Measurements from ENCODE around the gene PCDHB10.
"Not testable (repeated sequence)": the region's sequence is repeated elsewhere in the genome, so short reads cannot be mapped to it uniquely, and the experiment has no call there.

Gene PCDHB10

DNA sequence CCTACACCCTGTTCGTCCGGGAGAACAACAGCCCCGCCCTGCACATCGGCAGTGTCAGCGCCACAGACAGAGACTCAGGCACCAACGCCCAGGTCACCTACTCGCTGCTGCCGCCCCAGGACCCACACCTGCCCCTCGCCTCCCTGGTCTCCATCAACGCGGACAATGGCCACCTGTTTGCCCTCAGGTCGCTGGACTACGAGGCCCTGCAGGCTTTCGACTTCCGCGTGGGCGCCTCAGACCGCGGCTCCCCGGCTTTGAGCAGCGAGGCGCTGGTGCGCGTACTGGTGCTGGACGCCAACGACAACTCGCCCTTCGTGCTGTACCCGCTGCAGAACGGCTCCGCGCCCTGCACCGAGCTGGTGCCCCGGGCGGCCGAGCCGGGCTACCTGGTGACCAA is 3.5 kb upstream of the PCDHB10 start:
- DNase-seq (ENCODE audit: low spot score), result not testable (repeated sequence)

DNA sequence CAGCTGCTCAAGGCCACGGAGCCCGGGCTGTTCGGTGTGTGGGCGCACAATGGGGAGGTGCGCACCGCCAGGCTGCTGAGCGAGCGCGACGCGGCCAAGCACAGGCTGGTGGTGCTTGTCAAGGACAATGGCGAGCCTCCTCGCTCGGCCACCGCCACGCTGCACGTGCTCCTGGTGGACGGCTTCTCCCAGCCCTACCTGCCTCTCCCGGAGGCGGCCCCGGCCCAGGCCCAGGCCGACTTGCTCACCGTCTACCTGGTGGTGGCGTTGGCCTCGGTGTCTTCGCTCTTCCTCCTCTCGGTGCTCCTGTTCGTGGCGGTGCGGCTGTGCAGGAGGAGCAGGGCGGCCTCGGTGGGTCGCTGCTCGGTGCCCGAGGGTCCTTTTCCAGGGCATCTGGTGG is 3.0 kb upstream of the PCDHB10 start:
- DNase-seq (ENCODE audit: low spot score), result not testable (repeated sequence)

- not testable (repeated sequence) for DNase-seq (ENCODE audit: low spot score)
These were observed 2.2 kb downstream of the PCDHB10 start for GRCh38 chr5:141194332-141194731.

GRCh38 chr5:141196363-141196762 is 4.2 kb downstream of the PCDHB10 start:
- DNase-seq (ENCODE audit: low spot score), result no peak

- no peak for DNase-seq (ENCODE audit: low spot score)
These were observed 7.4 kb downstream of the PCDHB10 start, which contains the start of gene PCDHB11 for GRCh38 chr5:141199359-141200235. Gene PCDHB11, plus strand, starts transcription at chr5:141199627. Its CDS starts 148 bp downstream, at chr5:141199775.

DNA sequence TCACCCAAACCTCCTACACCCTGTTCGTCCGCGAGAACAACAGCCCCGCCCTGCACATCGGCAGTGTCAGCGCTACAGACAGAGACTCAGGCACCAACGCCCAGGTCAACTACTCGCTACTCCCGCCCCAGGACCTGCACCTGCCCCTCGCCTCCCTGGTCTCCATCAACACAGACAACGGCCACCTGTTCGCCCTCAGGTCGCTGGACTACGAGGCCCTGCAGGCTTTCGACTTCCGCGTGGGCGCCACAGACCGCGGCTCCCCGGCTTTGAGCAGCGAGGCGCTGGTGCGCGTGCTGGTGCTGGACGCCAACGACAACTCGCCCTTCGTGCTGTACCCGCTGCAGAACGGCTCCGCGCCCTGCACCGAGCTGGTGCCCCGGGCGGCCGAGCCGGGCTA is 9.0 kb downstream of the PCDHB10 start:
- not testable (repeated sequence) for DNase-seq (ENCODE audit: low spot score)

DNA sequence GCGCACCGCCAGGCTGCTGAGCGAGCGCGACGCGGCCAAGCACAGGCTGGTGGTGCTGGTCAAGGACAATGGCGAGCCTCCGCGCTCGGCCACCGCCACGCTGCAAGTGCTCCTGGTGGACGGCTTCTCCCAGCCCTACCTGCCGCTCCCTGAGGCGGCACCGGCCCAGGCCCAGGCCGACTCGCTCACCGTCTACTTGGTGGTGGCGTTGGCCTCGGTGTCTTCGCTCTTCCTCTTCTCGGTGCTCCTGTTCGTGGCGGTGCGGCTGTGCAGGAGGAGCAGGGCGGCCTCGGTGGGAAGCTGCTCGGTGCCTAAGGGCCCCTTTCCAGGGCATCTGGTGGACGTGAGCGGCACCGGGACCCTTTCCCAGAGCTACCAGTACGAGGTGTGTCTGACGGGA is 9.5 kb downstream of the PCDHB10 start:
- DNase-seq (ENCODE audit: low spot score), result not testable (repeated sequence)

GRCh38 chr5:141208478-141208877 is 16.3 kb downstream of the PCDHB10 start, which contains the start of gene PCDHB12:
Gene PCDHB12, plus strand, starts transcription at chr5:141208719. Its CDS starts 189 bp downstream, at chr5:141208908.
- no peak for DNase-seq (ENCODE audit: low spot score)

DNA sequence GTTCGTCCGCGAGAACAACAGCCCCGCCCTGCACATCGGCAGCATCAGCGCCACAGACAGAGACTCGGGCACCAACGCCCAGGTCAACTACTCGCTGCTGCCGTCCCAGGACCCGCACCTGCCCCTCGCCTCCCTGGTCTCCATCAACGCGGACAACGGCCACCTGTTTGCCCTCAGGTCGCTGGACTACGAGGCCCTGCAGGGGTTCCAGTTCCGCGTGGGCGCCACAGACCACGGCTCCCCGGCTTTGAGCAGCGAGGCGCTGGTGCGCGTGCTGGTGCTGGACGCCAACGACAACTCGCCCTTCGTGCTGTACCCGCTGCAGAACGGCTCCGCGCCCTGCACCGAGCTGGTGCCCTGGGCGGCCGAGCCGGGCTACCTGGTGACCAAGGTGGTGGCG is 18.1 kb downstream of the PCDHB10 start:
- not testable (repeated sequence) for DNase-seq (ENCODE audit: low spot score)

DNA sequence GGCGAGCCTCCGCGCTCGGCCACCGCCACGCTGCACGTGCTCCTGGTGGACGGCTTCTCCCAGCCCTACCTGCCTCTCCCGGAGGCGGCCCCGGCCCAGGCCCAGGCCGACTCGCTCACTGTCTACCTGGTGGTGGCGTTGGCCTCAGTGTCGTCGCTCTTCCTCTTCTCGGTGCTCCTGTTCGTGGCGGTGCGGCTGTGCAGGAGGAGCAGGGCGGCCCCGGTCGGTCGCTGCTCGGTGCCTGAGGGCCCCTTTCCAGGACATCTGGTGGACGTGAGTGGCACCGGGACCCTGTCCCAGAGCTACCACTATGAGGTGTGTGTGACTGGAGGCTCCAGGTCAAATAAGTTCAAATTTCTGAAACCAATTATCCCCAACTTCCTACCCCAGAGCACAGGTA is 18.7 kb downstream of the PCDHB10 start:
- DNase-seq (ENCODE audit: low spot score), result not testable (repeated sequence)

GRCh38 chr5:141213656-141214339 is 21.6 kb downstream of the PCDHB10 start, which contains the start of gene PCDHB13:
Gene PCDHB13, plus strand, starts transcription at chr5:141213919. Its CDS starts 205 bp downstream, at chr5:141214124.
- DNase-seq (ENCODE audit: low spot score), result not testable (repeated sequence)

GRCh38 chr5:141214583-141214982 is 22.4 kb downstream of the PCDHB10 start:
- DNase-seq (ENCODE audit: low spot score), result not testable (repeated sequence)

DNA sequence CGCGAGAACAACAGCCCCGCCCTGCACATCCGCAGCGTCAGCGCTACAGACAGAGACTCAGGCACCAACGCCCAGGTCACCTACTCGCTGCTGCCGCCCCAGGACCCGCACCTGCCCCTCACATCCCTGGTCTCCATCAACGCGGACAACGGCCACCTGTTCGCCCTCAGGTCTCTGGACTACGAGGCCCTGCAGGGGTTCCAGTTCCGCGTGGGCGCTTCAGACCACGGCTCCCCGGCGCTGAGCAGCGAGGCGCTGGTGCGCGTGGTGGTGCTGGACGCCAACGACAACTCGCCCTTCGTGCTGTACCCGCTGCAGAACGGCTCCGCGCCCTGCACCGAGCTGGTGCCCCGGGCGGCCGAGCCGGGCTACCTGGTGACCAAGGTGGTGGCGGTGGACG is 23.4 kb downstream of the PCDHB10 start:
- DNase-seq (ENCODE audit: low spot score), result not testable (repeated sequence)

GRCh38 chr5:141216035-141216434 is 23.9 kb downstream of the PCDHB10 start:
- DNase-seq (ENCODE audit: low spot score), result not testable (repeated sequence)

GRCh38 chr5:141223112-141223783 is 31.1 kb downstream of the PCDHB10 start, which contains the start of gene PCDHB14:
Gene PCDHB14, plus strand, starts transcription at chr5:141223343. Its CDS starts 163 bp downstream, at chr5:141223506.
- DNase-seq (ENCODE audit: low spot score), result no peak

- not testable (repeated sequence) for DNase-seq (ENCODE audit: low spot score)
These were observed 32.7 kb downstream of the PCDHB10 start for GRCh38 chr5:141224844-141225243.

GRCh38 chr5:141225421-141225820 is 33.3 kb downstream of the PCDHB10 start:
- DNase-seq (ENCODE audit: low spot score), result not testable (repeated sequence)

- DNase-seq (ENCODE audit: low spot score), result no peak
These were observed 42.0 kb downstream of the PCDHB10 start for GRCh38 chr5:141234109-141234667.

- DNase-seq (ENCODE audit: low spot score), result not testable (repeated sequence)
These were observed 43.8 kb downstream of the PCDHB10 start for GRCh38 chr5:141235922-141236321.

DNA sequence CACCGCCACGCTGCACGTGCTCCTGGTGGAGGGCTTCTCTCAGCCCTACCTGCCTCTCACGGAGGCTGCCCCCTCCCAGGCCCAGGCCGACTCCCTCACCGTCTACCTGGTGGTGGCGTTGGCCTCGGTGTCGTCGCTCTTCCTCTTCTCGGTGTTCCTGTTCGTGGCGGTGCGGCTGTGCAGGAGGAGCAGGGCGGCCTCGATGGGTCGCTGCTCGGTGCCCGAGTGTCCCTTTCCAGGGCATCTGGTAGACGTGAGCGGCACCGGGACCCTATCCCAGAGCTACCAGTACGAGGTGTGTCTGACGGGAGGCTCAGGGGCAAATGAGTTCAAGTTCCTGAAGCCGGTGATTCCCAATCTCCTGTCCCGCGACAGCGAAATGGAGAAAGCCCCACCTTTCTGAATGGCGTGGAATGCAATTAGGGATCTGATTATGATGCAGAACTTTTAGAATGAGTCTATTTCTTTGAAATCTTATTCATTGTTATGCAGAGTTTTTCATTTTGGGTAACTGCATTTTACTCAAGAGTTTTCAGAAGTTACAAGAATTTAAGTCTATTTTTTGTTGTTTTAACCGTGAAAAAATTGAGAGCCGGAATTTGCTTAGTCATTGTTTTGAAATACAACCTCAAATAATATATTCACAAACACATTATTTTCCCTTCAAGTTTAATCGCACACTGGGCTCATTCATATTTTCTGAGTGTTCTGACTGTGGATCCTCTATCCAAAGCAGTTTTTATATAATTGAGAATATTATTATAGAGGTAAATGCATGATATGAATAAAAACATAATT is 44.6 kb downstream of the PCDHB10 start:
- DNase-seq (ENCODE audit: low spot score), result no peak

DNA sequence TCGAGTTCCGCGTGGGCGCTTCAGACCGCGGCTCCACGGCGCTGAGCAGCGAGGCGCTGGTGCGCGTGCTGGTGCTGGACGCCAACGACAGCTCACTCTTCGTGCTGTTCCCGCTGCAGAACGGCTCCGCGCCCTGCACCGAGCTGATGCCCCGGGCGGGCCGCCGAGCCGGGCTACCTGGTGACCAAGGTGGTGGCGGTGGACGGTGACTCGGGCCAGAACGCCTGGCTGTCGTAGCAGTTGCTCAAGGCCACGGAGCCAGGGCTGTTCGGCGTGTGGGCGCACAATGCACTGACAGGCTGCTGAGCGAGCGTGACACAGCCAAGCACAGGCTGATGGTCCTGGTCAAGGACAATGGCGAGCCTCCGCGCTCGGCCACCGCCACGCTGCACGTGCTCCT is 49.3 kb downstream of the PCDHB10 start:
- no peak for DNase-seq (ENCODE audit: low spot score)

All from hematopoietic multipotent progenitor cell treated with erythropoietin and hydrocortisone succinate and interleukin-3 and kit ligand, for 17 days (in vitro differentiated cells).